GM12878 (cell line): ENCODE results near the gene PLCG2. TPM values are rescaled to one million over a fixed set of nuclear protein-coding genes. Genes with fewer than 3 reads are reported as not detected.

Experiments
- CBX3 ChIP-seq: fragments of 200-600 bp; sonication (generic); IDR thresholded peaks from 2 replicates; pipeline ENCODE4 v1.6.1; 2016; ENCODE audit warnings: low read depth, borderline replicate concordance
- EED ChIP-seq: sonication (generic); IDR thresholded peaks from 2 replicates; pipeline ENCODE4 v1.6.1; 2016; ENCODE audit warnings: antibody characterized with exemption, low read depth
- EGR1 ChIP-seq, 2 experiments: IDR thresholded peaks; 1 replicate in 1 of 2; 2 replicates in 1 of 2; pipeline ENCODE4 v1.6.1; 2011 to 2012; ENCODE audit warnings: low read depth in 2 of 2, low read length in 2 of 2, borderline replicate concordance in 1 of 2, mild to moderate bottlenecking in 1 of 2, moderate library complexity in 1 of 2
- HCFC1 ChIP-seq: fragments of 150-350 bp; IDR thresholded peaks from 2 replicates; pipeline ENCODE4 v1.6.1; 2014; ENCODE audit warnings: low read length
- JUNB ChIP-seq: IDR thresholded peaks from 2 replicates; pipeline ENCODE4 v1.6.1; 2016; ENCODE audit warnings: antibody characterized with exemption, mild to moderate bottlenecking
- NFYB ChIP-seq: IDR thresholded peaks from 2 replicates; pipeline ENCODE4 v1.6.1; 2011; ENCODE audit warnings: low read depth, mild to moderate bottlenecking, low read length, improper control_type of control experiment, moderate library complexity; ENCODE audit not compliant: insufficient read depth
- POLR2A ChIP-seq: IDR thresholded peaks from 2 replicates; pipeline ENCODE4 v1.6.1; 2011; ENCODE audit warnings: low read depth, mild to moderate bottlenecking, low read length
- RAD51 ChIP-seq: fragments of 450-650 bp; IDR thresholded peaks from 2 replicates; pipeline ENCODE4 v1.6.1; 2016; ENCODE audit warnings: moderate library complexity, mild to moderate bottlenecking, inconsistent platforms
- STAT3 ChIP-seq: IDR thresholded peaks from 2 replicates; pipeline ENCODE4 v1.6.1; 2011; ENCODE audit warnings: low read depth, low read length, improper control_type of control experiment
- TCF7 ChIP-seq: IDR thresholded peaks from 2 replicates; pipeline ENCODE4 v1.6.1; 2014; ENCODE audit warnings: antibody characterized with exemption, borderline replicate concordance
- ZNF384 ChIP-seq: IDR thresholded peaks from 2 replicates; pipeline ENCODE4 v1.6.1; 2012; ENCODE audit warnings: low read depth, mild to moderate bottlenecking, low read length, improper control_type of control experiment, borderline replicate concordance
- ZZZ3 ChIP-seq: IDR thresholded peaks from 2 replicates; pipeline ENCODE4 v1.6.1; 2011; ENCODE audit warnings: low read depth; ENCODE audit not compliant: control insufficient read depth, insufficient read length
- polyA plus RNA-seq, 11 experiments: library from polyadenylated mRNA; depleted of rRNA in 4 of 11; unstranded in 6 of 11; stranded (reverse) in 5 of 11; fragments of >200 nt; fragmentation: Nextera tagmentation in 4 of 11; fragmentation: Illumina TruSeq in 1 of 11; extraction: Ambion mirVana in 4 of 11; extraction: Trizol in 1 of 11; gene quantifications; 1 replicate in 1 of 11; 2 replicates in 10 of 11; pipeline versions ENCODE4 v1.2.1 to v1.2.3, GENCODE V29; 2011 to 2016; ENCODE audit warnings: inconsistent platforms in 2 of 11, missing spikeins in 2 of 11, low read depth in 1 of 11
- total RNA-seq, 4 experiments: library from RNA; depleted of rRNA in 3 of 4; stranded (reverse); fragments of >200 nt in 3 of 4; fragmentation: Illumina TruSeq in 1 of 4; extraction: Trizol in 1 of 4; gene quantifications; 2 replicates each; pipeline versions ENCODE4 v1.2.1 to v1.2.3, GENCODE V29; 2013 to 2021
- TF ChIP-seq, protein P1 (sequence below): fragments of 450-650 bp; IDR thresholded peaks from 2 replicates; pipeline ENCODE4 v1.6.1; 2017; ENCODE audit warnings: mild to moderate bottlenecking
- TF ChIP-seq, protein P2 (sequence below): fragments of 450-650 bp; IDR thresholded peaks from 2 replicates; pipeline ENCODE4 v1.6.1; 2018; ENCODE audit warnings: mild to moderate bottlenecking, low read depth, moderate library complexity; ENCODE audit not compliant: partially characterized antibody
- TF ChIP-seq, protein P3 (sequence below): IDR thresholded peaks from 2 replicates; pipeline ENCODE4 v1.6.1; 2012; ENCODE audit warnings: low read depth, low read length, improper control_type of control experiment
- TF ChIP-seq, protein P4 (sequence below): fragments of 450-650 bp; IDR thresholded peaks from 2 replicates; pipeline ENCODE4 v1.6.1; 2017; ENCODE audit warnings: mild to moderate bottlenecking, moderate library complexity
- TF ChIP-seq, protein P5 (sequence below): fragments of 450-650 bp; IDR thresholded peaks from 2 replicates; pipeline ENCODE4 v1.6.1; 2017; ENCODE audit warnings: borderline replicate concordance

Gene PLCG2
- total and polyA plus RNA-seq, 10 of the 15 experiments (the other 5 are each of a cell fraction or from before 2014, with no cell fraction given) = 47.6 to 256 (median 149) TPM

DNA sequence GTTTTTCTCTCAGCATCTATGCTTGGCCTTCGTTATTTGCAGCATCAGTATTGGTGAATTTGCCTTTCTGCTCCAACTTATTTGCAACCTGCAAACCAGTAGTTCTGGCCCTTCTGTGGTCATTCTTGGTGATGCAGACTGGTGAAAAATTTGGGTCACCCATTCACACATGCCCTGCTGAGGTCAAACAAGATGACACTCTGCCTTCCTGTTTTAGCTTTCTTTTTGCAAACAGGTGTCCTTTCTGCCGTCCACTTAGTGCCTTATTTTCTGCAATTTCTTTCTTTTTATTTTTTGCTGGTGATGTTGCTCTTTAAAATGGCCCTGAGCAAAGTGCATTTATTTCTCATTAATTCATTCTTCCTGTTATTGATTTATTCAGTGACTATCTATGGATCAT is 31.3 kb downstream of the PLCG2 start (continued):
- TF ChIP-seq, protein P1, sequence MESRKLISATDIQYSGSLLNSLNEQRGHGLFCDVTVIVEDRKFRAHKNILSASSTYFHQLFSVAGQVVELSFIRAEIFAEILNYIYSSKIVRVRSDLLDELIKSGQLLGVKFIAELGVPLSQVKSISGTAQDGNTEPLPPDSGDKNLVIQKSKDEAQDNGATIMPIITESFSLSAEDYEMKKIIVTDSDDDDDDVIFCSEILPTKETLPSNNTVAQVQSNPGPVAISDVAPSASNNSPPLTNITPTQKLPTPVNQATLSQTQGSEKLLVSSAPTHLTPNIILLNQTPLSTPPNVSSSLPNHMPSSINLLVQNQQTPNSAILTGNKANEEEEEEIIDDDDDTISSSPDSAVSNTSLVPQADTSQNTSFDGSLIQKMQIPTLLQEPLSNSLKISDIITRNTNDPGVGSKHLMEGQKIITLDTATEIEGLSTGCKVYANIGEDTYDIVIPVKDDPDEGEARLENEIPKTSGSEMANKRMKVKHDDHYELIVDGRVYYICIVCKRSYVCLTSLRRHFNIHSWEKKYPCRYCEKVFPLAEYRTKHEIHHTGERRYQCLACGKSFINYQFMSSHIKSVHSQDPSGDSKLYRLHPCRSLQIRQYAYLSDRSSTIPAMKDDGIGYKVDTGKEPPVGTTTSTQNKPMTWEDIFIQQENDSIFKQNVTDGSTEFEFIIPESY = no peak
- TF ChIP-seq, protein P2, sequence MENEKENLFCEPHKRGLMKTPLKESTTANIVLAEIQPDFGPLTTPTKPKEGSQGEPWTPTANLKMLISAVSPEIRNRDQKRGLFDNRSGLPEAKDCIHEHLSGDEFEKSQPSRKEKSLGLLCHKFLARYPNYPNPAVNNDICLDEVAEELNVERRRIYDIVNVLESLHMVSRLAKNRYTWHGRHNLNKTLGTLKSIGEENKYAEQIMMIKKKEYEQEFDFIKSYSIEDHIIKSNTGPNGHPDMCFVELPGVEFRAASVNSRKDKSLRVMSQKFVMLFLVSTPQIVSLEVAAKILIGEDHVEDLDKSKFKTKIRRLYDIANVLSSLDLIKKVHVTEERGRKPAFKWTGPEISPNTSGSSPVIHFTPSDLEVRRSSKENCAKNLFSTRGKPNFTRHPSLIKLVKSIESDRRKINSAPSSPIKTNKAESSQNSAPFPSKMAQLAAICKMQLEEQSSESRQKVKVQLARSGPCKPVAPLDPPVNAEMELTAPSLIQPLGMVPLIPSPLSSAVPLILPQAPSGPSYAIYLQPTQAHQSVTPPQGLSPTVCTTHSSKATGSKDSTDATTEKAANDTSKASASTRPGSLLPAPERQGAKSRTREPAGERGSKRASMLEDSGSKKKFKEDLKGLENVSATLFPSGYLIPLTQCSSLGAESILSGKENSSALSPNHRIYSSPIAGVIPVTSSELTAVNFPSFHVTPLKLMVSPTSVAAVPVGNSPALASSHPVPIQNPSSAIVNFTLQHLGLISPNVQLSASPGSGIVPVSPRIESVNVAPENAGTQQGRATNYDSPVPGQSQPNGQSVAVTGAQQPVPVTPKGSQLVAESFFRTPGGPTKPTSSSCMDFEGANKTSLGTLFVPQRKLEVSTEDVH = no peak
- no peak for TF ChIP-seq EGR1 (IDR thresholded peaks at IDR 0.05; ENCODE audit: borderline replicate concordance in 1 of 2, low read depth in 2 of 2, low read length in 2 of 2)
- peak; percentile 10; the same call in 1 of the 2 replicates for TF ChIP-seq POLR2A
- no peak for TF ChIP-seq TCF7
- TF ChIP-seq ZZZ3 = no peak
- TF ChIP-seq, protein P3, sequence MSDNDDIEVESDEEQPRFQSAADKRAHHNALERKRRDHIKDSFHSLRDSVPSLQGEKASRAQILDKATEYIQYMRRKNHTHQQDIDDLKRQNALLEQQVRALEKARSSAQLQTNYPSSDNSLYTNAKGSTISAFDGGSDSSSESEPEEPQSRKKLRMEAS = no peak; the same call in 1 of the 2 replicates
- TF ChIP-seq, protein P4, sequence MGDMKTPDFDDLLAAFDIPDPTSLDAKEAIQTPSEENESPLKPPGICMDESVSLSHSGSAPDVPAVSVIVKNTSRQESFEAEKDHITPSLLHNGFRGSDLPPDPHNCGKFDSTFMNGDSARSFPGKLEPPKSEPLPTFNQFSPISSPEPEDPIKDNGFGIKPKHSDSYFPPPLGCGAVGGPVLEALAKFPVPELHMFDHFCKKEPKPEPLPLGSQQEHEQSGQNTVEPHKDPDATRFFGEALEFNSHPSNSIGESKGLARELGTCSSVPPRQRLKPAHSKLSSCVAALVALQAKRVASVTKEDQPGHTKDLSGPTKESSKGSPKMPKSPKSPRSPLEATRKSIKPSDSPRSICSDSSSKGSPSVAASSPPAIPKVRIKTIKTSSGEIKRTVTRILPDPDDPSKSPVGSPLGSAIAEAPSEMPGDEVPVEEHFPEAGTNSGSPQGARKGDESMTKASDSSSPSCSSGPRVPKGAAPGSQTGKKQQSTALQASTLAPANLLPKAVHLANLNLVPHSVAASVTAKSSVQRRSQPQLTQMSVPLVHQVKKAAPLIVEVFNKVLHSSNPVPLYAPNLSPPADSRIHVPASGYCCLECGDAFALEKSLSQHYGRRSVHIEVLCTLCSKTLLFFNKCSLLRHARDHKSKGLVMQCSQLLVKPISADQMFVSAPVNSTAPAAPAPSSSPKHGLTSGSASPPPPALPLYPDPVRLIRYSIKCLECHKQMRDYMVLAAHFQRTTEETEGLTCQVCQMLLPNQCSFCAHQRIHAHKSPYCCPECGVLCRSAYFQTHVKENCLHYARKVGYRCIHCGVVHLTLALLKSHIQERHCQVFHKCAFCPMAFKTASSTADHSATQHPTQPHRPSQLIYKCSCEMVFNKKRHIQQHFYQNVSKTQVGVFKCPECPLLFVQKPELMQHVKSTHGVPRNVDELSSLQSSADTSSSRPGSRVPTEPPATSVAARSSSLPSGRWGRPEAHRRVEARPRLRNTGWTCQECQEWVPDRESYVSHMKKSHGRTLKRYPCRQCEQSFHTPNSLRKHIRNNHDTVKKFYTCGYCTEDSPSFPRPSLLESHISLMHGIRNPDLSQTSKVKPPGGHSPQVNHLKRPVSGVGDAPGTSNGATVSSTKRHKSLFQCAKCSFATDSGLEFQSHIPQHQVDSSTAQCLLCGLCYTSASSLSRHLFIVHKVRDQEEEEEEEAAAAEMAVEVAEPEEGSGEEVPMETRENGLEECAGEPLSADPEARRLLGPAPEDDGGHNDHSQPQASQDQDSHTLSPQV = no peak
- no peak for TF ChIP-seq NFYB
- TF ChIP-seq HCFC1 = no peak
- TF ChIP-seq JUNB = no peak
- TF ChIP-seq RAD51 = no peak
- peak; percentile 80 for TF ChIP-seq ZNF384
- no peak for TF ChIP-seq EED
- no peak for TF ChIP-seq STAT3
- TF ChIP-seq, protein P5, sequence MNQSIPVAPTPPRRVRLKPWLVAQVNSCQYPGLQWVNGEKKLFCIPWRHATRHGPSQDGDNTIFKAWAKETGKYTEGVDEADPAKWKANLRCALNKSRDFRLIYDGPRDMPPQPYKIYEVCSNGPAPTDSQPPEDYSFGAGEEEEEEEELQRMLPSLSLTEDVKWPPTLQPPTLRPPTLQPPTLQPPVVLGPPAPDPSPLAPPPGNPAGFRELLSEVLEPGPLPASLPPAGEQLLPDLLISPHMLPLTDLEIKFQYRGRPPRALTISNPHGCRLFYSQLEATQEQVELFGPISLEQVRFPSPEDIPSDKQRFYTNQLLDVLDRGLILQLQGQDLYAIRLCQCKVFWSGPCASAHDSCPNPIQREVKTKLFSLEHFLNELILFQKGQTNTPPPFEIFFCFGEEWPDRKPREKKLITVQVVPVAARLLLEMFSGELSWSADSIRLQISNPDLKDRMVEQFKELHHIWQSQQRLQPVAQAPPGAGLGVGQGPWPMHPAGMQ = no peak
- TF ChIP-seq CBX3 = no peak
- TF ChIP-seq, all 136 proteins: peak for 22
